ENCODE results near the gene TRPM3.

Gene TRPM3

GRCh38 chr9:70553707-70554673 is 567.4 kb downstream of the TRPM3 start:
- no peaks in the 10 kb centered on the region for H3K9me3 Mint-ChIP-seq
- peaks cover 14% of the 10 kb centered on the region for H3K4me1 Mint-ChIP-seq

DNA sequence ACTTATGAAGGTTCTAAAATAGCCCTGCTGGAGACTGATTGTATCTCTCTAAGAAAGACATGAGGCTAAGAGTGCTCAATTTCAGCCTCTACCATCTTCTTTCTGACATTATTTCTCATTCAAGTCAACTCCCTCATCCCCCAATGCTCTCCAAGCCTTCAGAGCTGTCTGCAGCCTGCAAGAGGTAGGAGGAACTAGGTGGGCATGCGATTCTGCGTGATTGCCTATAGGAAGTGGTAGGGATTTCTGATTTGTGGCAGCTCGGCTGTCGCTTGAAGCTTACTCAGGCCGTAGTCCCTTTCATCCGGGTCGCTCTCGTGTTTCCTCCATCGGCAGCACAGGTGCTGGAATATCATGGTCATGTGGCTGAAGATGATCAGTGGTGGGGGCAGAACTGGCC is 568.9 kb downstream of the TRPM3 start:
- H3K27me3 Mint-ChIP-seq (ENCODE audit: low read depth) = peaks cover 19% of the 10 kb centered on the region
- no peak overlapping the region for H3K27ac Mint-ChIP-seq
- peaks cover 14% of the 10 kb centered on the region for H3K4me1 Mint-ChIP-seq
- H3K4me3 Mint-ChIP-seq = no peak overlapping the region
- TF ChIP-seq, protein P1, sequence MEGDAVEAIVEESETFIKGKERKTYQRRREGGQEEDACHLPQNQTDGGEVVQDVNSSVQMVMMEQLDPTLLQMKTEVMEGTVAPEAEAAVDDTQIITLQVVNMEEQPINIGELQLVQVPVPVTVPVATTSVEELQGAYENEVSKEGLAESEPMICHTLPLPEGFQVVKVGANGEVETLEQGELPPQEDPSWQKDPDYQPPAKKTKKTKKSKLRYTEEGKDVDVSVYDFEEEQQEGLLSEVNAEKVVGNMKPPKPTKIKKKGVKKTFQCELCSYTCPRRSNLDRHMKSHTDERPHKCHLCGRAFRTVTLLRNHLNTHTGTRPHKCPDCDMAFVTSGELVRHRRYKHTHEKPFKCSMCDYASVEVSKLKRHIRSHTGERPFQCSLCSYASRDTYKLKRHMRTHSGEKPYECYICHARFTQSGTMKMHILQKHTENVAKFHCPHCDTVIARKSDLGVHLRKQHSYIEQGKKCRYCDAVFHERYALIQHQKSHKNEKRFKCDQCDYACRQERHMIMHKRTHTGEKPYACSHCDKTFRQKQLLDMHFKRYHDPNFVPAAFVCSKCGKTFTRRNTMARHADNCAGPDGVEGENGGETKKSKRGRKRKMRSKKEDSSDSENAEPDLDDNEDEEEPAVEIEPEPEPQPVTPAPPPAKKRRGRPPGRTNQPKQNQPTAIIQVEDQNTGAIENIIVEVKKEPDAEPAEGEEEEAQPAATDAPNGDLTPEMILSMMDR (IDR thresholded peaks at IDR 0.05; ENCODE audit: unreplicated experiment in 3 of 3) = no peak
- no peaks in the 10 kb centered on the region for H3K36me3 Mint-ChIP-seq (ENCODE audit: low read depth)
- no peaks in the 10 kb centered on the region for H3K9me3 Mint-ChIP-seq

More at GRCh38 chr9:70553707-70554673, 567.4 kb downstream of the TRPM3 start:
- no peaks in the 10 kb centered on the region for H3K36me3 Mint-ChIP-seq (ENCODE audit: low read depth)
- peak overlapping the region in 2 of 3 experiments; percentile 34 to 49 for H3K27ac Mint-ChIP-seq
- peaks cover 19% of the 10 kb centered on the region for H3K27me3 Mint-ChIP-seq (ENCODE audit: low read depth)
- no peak overlapping the region for H3K4me3 Mint-ChIP-seq
- TF ChIP-seq, protein P1 (IDR thresholded peaks at IDR 0.05; ENCODE audit: unreplicated experiment in 3 of 3) = no peak

- TF ChIP-seq, protein P1 (IDR thresholded peaks at IDR 0.05; ENCODE audit: unreplicated experiment in 3 of 3) = no peak
- Mint-ChIP-seq H3K36me3 (ENCODE audit: low read depth) (no peaks in the 10 kb centered on the region), H3K4me1 (peaks cover 14% of the 10 kb centered on the region), H3K4me3 (no peak overlapping the region), H3K27me3 (ENCODE audit: low read depth) (peaks cover 19% of the 10 kb centered on the region), H3K27ac (no peak overlapping the region), H3K9me3 (no peaks in the 10 kb centered on the region)
Observed at GRCh38 chr9:70551801-70552200, 569.6 kb downstream of the TRPM3 start.

- Mint-ChIP-seq H3K4me3 (no peak overlapping the region), H3K27ac (no peak overlapping the region), H3K36me3 (ENCODE audit: low read depth) (no peaks in the 10 kb centered on the region), H3K9me3 (no peaks in the 10 kb centered on the region), H3K27me3 (ENCODE audit: low read depth) (peaks cover 19% of the 10 kb centered on the region), H3K4me1 (peaks cover 14% of the 10 kb centered on the region)
- TF ChIP-seq, protein P1 (IDR thresholded peaks at IDR 0.05; ENCODE audit: unreplicated experiment in 3 of 3) = no peak
Observed at GRCh38 chr9:70551396-70551795, 570.0 kb downstream of the TRPM3 start.

DNA sequence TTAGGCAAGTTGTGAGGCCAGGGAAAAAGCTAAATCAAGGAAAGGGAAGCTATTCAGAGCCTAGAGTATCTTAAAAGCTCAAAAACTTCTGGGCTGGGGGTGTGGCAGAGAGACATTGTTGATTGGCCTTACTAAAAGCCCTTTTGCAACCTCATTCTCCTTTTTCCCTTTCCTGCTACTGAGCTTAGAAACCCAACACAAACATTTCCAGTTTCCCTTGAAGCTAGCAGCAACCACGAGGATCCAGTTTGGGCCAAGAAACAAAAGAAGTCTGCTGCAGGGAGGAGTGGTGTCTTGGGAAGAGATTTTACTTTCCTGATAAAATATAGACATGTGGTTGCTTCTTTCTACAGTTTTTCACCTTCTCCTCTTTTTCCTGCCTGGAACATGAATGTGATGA is 571.5 kb downstream of the TRPM3 start:
- H3K27me3 Mint-ChIP-seq (ENCODE audit: low read depth) = peaks cover 13% of the 10 kb centered on the region
- H3K36me3 Mint-ChIP-seq (ENCODE audit: low read depth) = no peaks in the 10 kb centered on the region
- peaks cover 14% of the 10 kb centered on the region for H3K4me1 Mint-ChIP-seq
- no peaks in the 10 kb centered on the region for H3K9me3 Mint-ChIP-seq
- H3K4me3 Mint-ChIP-seq = no peak overlapping the region
- H3K27ac Mint-ChIP-seq = no peak overlapping the region
- TF ChIP-seq, protein P1 (IDR thresholded peaks at IDR 0.05; ENCODE audit: unreplicated experiment in 3 of 3) = no peak

All from nephron (organoid).